WTC11 (cell line): ENCODE data around the gene ESYT3. TPM values are rescaled to one million over a fixed set of nuclear protein-coding genes. Genes with fewer than 3 reads are reported as not detected.

Experiments
- ATAC-seq: fragments of 200-7000 bp; cut with Tn5 transposase; 2 replicates; pipeline ENCODE4 v1.10.0; 2021; ENCODE audit warnings: mild to moderate bottlenecking, moderate library complexity
- CTCF ChIA-PET: fragments of 300-600 bp; sonication (Branson Sonifier 250); formaldehyde crosslinking; loops from one replicate; lab custom pipeline; 2021; ENCODE audit warnings: antibody characterized with exemption; lab: Charles Lee
- POLR2A ChIA-PET: fragments of 350-600 bp; sonication (Branson Sonifier 250); formaldehyde crosslinking; loops from one replicate; lab custom pipeline; 2021; ENCODE audit warnings: antibody characterized with exemption; lab: Charles Lee
- DNase-seq: peaks from one replicate; pipeline ENCODE4 v3.0.0; 2021; ENCODE audit warnings: low spot score
- H3K27ac Mint-ChIP-seq: 2 replicates; pipeline ENCODE4 v1.8.0; 2021; ENCODE audit warnings: mixed read lengths
- H3K27me3 Mint-ChIP-seq: 2 replicates; pipeline ENCODE4 v1.8.0; 2021; ENCODE audit warnings: low read depth, mild to moderate bottlenecking, moderate library complexity, mixed read lengths
- H3K36me3 Mint-ChIP-seq: 2 replicates; pipeline ENCODE4 v1.8.0; 2021; ENCODE audit warnings: mixed read lengths
- H3K4me1 Mint-ChIP-seq: 2 replicates; pipeline ENCODE4 v1.8.0; 2022; ENCODE audit warnings: mixed read lengths
- H3K4me3 Mint-ChIP-seq: 2 replicates; pipeline ENCODE4 v1.8.0; 2021; ENCODE audit warnings: mild to moderate bottlenecking, moderate library complexity, mixed read lengths
- H3K9me3 Mint-ChIP-seq: 2 replicates; pipeline ENCODE4 v1.8.0; 2021; ENCODE audit warnings: mixed read lengths
- EMX1 ChIP-seq: fragments of 250-450 bp; sonication (Bioruptor Pico); IDR thresholded peaks from 2 replicates; pipeline ENCODE4 v1.8.0; 2021; ENCODE audit warnings: mild to moderate bottlenecking
- ETV6 ChIP-seq: sonication (generic); formaldehyde crosslinking; IDR thresholded peaks from 2 replicates; pipeline ENCODE4 v1.8.1; 2022; ENCODE audit warnings: mild to moderate bottlenecking, missing genetic modification reagents
- FOXJ3 ChIP-seq: sonication (generic); formaldehyde crosslinking; IDR thresholded peaks from 2 replicates; pipeline ENCODE4 v1.9.0; 2021; ENCODE audit warnings: missing genetic modification reagents, mild to moderate bottlenecking, borderline replicate concordance
- GRHL2 ChIP-seq: fragments of 250-450 bp; sonication (Bioruptor Pico); IDR thresholded peaks from 2 replicates; pipeline ENCODE4 v1.8.0; 2022; ENCODE audit warnings: mild to moderate bottlenecking, moderate library complexity; ENCODE audit not compliant: insufficient replicate concordance, severe bottlenecking
- PRRX2 ChIP-seq: fragments of 250-450 bp; sonication (Bioruptor Pico); IDR thresholded peaks from 2 replicates; pipeline ENCODE4 v1.8.0; 2021; ENCODE audit warnings: mild to moderate bottlenecking
- RELA ChIP-seq: sonication (generic); formaldehyde crosslinking; IDR thresholded peaks from 2 replicates; pipeline ENCODE4 v1.8.1; 2022; ENCODE audit warnings: missing genetic modification reagents, mild to moderate bottlenecking, borderline replicate concordance
- RORB ChIP-seq: fragments of 250-450 bp; sonication (Bioruptor Pico); IDR thresholded peaks from 2 replicates; pipeline ENCODE4 v1.9.0; 2021; ENCODE audit warnings: mild to moderate bottlenecking
- SP1 ChIP-seq: sonication (generic); formaldehyde crosslinking; conservative IDR thresholded peaks from 2 replicates; pipeline ENCODE4 v1.8.1; 2022; ENCODE audit warnings: missing genetic modification reagents
- ZNF263 ChIP-seq: sonication (generic); formaldehyde crosslinking; IDR thresholded peaks from 2 replicates; pipeline ENCODE4 v1.8.1; 2022; ENCODE audit warnings: low read depth, mild to moderate bottlenecking, moderate library complexity, missing genetic modification reagents
- ZNF416 ChIP-seq: fragments of 250-450 bp; sonication (Bioruptor Pico); IDR thresholded peaks from 2 replicates; pipeline ENCODE4 v1.9.0; 2021; ENCODE audit warnings: mild to moderate bottlenecking, inconsistent platforms
- total RNA-seq: library from RNA; stranded (reverse); gene quantifications from 3 replicates; pipeline ENCODE4 v1.2.3, GENCODE V29; 2021
- TF ChIP-seq, protein P1 (sequence below): sonication (generic); formaldehyde crosslinking; IDR thresholded peaks from 2 replicates; pipeline ENCODE4 v1.8.0; 2022; ENCODE audit warnings: mild to moderate bottlenecking, missing genetic modification reagents
- TF ChIP-seq, protein P2 (sequence below): sonication (generic); formaldehyde crosslinking; IDR thresholded peaks from 2 replicates; pipeline ENCODE4 v1.8.1; 2022; ENCODE audit warnings: low read depth, mild to moderate bottlenecking, moderate library complexity, missing genetic modification reagents, borderline replicate concordance
- TF ChIP-seq, protein P3 (sequence below): fragments of 200-600 bp; IDR thresholded peaks from 2 replicates; pipeline ENCODE4 v1.8.0; 2022; ENCODE audit warnings: antibody characterized with exemption
- TF ChIP-seq, protein P4 (sequence below): sonication (generic); formaldehyde crosslinking; IDR thresholded peaks from 2 replicates; pipeline ENCODE4 v1.8.1; 2023; ENCODE audit warnings: mild to moderate bottlenecking, moderate library complexity, missing genetic modification reagents
- TF ChIP-seq, protein P5 (sequence below): sonication (generic); formaldehyde crosslinking; IDR thresholded peaks from 2 replicates; pipeline ENCODE4 v1.8.0; 2023; ENCODE audit warnings: mild to moderate bottlenecking, missing genetic modification reagents
- TF ChIP-seq, protein P6 (sequence below): fragments of 250-450 bp; sonication (Bioruptor Pico); IDR thresholded peaks from 2 replicates; pipeline ENCODE4 v1.9.0; 2021; ENCODE audit warnings: mild to moderate bottlenecking
- TF ChIP-seq, protein P7 (sequence below): sonication (generic); formaldehyde crosslinking; IDR thresholded peaks from 2 replicates; pipeline ENCODE4 v1.8.1; 2023; ENCODE audit warnings: mild to moderate bottlenecking, missing genetic modification reagents, moderate library complexity
- TF ChIP-seq, protein P8 (sequence below): sonication (generic); formaldehyde crosslinking; IDR thresholded peaks from 2 replicates; pipeline ENCODE4 v1.8.1; 2022; ENCODE audit warnings: mild to moderate bottlenecking, moderate library complexity, missing genetic modification reagents
- TF ChIP-seq, protein P9 (sequence below): fragments of 250-450 bp; sonication (Bioruptor Pico); IDR thresholded peaks from 2 replicates; pipeline ENCODE4 v2.1.2; 2022; ENCODE audit warnings: mild to moderate bottlenecking, moderate library complexity
- TF ChIP-seq, protein P10 (sequence below): sonication (generic); formaldehyde crosslinking; conservative IDR thresholded peaks from 2 replicates; pipeline ENCODE4 v1.8.1; 2022; ENCODE audit warnings: mild to moderate bottlenecking, missing genetic modification reagents

The ESYT3 gene
- total RNA-seq, 1 experiment from 2014 or later, result 6.4 TPM

DNA sequence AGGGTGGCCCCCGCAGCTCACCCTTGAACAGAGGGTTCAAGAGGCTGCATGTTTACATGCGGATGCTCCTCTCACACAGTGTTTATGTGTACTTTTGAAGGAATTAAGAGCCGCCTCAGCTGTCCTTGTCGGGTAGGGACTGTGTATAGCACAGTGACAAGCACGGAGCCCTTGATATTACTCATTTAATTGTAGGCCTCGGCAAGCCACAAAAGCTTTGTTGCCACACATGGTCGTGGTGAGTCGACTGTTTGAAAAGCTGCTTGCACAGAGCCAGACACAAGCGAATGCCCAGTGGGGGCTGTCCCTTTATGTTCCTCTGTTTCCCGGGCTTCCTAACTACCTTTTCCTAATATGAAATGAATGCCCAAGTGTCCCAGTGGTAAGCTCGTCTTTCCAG, 4.5 kb downstream of the ESYT3 start:
- POLR2A ChIA-PET, result interaction anchor here (0.6 kb wide), 1 partner anchor 1706 kb away, joined by 3 read pairs; no protein-coding TSS in a partner anchor

More for the DNA sequence above, 4.5 kb downstream of the ESYT3 start:
- Mint-ChIP-seq H3K4me3 (no peak overlapping the region), H3K4me1 (peaks cover 13% of the 10 kb centered on the region), H3K9me3 (no peaks in the 10 kb centered on the region), H3K36me3 (no peaks in the 10 kb centered on the region), H3K27ac (no peak overlapping the region), H3K27me3 (peaks cover 40% of the 10 kb centered on the region)
- CTCF ChIA-PET, result interaction anchor here (0.8 to 3.3 kb wide), 4 partner anchors 21 to 497 kb away, joined by 3 to 17 read pairs (median 4); no protein-coding TSS in a partner anchor
- no peak for TF ChIP-seq PRRX2
- TF ChIP-seq, protein P1, sequence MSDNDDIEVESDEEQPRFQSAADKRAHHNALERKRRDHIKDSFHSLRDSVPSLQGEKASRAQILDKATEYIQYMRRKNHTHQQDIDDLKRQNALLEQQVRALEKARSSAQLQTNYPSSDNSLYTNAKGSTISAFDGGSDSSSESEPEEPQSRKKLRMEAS (CRISPR knock-in tag), result no peak
- TF ChIP-seq, protein P2, sequence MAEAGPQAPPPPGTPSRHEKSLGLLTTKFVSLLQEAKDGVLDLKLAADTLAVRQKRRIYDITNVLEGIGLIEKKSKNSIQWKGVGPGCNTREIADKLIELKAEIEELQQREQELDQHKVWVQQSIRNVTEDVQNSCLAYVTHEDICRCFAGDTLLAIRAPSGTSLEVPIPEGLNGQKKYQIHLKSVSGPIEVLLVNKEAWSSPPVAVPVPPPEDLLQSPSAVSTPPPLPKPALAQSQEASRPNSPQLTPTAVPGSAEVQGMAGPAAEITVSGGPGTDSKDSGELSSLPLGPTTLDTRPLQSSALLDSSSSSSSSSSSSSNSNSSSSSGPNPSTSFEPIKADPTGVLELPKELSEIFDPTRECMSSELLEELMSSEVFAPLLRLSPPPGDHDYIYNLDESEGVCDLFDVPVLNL (CRISPR knock-in tag), result no peak
- no peak for TF ChIP-seq ETV6 (CRISPR knock-in tag)
- TF ChIP-seq, protein P3, sequence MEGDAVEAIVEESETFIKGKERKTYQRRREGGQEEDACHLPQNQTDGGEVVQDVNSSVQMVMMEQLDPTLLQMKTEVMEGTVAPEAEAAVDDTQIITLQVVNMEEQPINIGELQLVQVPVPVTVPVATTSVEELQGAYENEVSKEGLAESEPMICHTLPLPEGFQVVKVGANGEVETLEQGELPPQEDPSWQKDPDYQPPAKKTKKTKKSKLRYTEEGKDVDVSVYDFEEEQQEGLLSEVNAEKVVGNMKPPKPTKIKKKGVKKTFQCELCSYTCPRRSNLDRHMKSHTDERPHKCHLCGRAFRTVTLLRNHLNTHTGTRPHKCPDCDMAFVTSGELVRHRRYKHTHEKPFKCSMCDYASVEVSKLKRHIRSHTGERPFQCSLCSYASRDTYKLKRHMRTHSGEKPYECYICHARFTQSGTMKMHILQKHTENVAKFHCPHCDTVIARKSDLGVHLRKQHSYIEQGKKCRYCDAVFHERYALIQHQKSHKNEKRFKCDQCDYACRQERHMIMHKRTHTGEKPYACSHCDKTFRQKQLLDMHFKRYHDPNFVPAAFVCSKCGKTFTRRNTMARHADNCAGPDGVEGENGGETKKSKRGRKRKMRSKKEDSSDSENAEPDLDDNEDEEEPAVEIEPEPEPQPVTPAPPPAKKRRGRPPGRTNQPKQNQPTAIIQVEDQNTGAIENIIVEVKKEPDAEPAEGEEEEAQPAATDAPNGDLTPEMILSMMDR, result no peak
- TF ChIP-seq ZNF416 (CRISPR knock-in tag), result no peak
- TF ChIP-seq, protein P4, sequence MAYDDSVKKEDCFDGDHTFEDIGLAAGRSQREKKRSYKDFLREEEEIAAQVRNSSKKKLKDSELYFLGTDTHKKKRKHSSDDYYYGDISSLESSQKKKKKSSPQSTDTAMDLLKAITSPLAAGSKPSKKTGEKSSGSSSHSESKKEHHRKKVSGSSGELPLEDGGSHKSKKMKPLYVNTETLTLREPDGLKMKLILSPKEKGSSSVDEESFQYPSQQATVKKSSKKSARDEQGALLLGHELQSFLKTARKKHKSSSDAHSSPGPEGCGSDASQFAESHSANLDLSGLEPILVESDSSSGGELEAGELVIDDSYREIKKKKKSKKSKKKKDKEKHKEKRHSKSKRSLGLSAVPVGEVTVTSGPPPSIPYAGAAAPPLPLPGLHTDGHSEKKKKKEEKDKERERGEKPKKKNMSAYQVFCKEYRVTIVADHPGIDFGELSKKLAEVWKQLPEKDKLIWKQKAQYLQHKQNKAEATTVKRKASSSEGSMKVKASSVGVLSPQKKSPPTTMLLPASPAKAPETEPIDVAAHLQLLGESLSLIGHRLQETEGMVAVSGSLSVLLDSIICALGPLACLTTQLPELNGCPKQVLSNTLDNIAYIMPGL (CRISPR knock-in tag), result no peak
- no peak for TF ChIP-seq SP1 (CRISPR knock-in tag)
- TF ChIP-seq, protein P5, sequence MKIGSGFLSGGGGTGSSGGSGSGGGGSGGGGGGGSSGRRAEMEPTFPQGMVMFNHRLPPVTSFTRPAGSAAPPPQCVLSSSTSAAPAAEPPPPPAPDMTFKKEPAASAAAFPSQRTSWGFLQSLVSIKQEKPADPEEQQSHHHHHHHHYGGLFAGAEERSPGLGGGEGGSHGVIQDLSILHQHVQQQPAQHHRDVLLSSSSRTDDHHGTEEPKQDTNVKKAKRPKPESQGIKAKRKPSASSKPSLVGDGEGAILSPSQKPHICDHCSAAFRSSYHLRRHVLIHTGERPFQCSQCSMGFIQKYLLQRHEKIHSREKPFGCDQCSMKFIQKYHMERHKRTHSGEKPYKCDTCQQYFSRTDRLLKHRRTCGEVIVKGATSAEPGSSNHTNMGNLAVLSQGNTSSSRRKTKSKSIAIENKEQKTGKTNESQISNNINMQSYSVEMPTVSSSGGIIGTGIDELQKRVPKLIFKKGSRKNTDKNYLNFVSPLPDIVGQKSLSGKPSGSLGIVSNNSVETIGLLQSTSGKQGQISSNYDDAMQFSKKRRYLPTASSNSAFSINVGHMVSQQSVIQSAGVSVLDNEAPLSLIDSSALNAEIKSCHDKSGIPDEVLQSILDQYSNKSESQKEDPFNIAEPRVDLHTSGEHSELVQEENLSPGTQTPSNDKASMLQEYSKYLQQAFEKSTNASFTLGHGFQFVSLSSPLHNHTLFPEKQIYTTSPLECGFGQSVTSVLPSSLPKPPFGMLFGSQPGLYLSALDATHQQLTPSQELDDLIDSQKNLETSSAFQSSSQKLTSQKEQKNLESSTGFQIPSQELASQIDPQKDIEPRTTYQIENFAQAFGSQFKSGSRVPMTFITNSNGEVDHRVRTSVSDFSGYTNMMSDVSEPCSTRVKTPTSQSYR (CRISPR knock-in tag), result no peak
- TF ChIP-seq ZNF263 (CRISPR knock-in tag), result no peak
- TF ChIP-seq EMX1 (CRISPR knock-in tag), result no peak
- no peak for TF ChIP-seq GRHL2
- TF ChIP-seq, protein P6, sequence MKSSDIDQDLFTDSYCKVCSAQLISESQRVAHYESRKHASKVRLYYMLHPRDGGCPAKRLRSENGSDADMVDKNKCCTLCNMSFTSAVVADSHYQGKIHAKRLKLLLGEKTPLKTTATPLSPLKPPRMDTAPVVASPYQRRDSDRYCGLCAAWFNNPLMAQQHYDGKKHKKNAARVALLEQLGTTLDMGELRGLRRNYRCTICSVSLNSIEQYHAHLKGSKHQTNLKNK (CRISPR knock-in tag), result no peak
- TF ChIP-seq, protein P7, sequence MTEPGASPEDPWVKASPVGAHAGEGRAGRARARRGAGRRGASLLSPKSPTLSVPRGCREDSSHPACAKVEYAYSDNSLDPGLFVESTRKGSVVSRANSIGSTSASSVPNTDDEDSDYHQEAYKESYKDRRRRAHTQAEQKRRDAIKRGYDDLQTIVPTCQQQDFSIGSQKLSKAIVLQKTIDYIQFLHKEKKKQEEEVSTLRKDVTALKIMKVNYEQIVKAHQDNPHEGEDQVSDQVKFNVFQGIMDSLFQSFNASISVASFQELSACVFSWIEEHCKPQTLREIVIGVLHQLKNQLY, result no peak
- TF ChIP-seq RELA (CRISPR knock-in tag), result no peak
- TF ChIP-seq, protein P8, sequence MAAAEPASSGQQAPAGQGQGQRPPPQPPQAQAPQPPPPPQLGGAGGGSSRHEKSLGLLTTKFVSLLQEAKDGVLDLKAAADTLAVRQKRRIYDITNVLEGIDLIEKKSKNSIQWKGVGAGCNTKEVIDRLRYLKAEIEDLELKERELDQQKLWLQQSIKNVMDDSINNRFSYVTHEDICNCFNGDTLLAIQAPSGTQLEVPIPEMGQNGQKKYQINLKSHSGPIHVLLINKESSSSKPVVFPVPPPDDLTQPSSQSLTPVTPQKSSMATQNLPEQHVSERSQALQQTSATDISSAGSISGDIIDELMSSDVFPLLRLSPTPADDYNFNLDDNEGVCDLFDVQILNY (CRISPR knock-in tag), result no peak
- TF ChIP-seq, protein P9, sequence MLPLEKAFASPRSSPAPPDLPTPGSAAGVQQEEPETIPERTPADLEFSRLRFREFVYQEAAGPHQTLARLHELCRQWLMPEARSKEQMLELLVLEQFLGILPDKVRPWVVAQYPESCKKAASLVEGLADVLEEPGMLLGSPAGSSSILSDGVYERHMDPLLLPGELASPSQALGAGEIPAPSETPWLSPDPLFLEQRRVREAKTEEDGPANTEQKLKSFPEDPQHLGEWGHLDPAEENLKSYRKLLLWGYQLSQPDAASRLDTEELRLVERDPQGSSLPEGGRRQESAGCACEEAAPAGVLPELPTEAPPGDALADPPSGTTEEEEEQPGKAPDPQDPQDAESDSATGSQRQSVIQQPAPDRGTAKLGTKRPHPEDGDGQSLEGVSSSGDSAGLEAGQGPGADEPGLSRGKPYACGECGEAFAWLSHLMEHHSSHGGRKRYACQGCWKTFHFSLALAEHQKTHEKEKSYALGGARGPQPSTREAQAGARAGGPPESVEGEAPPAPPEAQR (CRISPR knock-in tag), result no peak
- TF ChIP-seq, protein P10, sequence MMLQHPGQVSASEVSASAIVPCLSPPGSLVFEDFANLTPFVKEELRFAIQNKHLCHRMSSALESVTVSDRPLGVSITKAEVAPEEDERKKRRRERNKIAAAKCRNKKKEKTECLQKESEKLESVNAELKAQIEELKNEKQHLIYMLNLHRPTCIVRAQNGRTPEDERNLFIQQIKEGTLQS (CRISPR knock-in tag), result no peak
- no peak for TF ChIP-seq FOXJ3 (CRISPR knock-in tag)
- TF ChIP-seq RORB (CRISPR knock-in tag), result no peak
- DNase-seq (no peak), ATAC-seq (no peak)
